22Rv1 (cell line): Measurements from ENCODE around the gene TMEM117.

Source experiments
- H3K27ac ChIP-seq: fragments of 450-650 bp; 2 replicates; pipeline ENCODE4 v1.5.1; 2017
- ZFX ChIP-seq: fragments of 450-650 bp; IDR thresholded peaks from 2 replicates; pipeline ENCODE4 v1.6.1; 2017; ENCODE audit warnings: antibody characterized with exemption, borderline replicate concordance
- TF ChIP-seq, protein P1 (sequence below): fragments of 450-650 bp; IDR thresholded peaks from 2 replicates; pipeline ENCODE4 v1.5.1; 2017; ENCODE audit warnings: mild to moderate bottlenecking

Gene TMEM117

DNA sequence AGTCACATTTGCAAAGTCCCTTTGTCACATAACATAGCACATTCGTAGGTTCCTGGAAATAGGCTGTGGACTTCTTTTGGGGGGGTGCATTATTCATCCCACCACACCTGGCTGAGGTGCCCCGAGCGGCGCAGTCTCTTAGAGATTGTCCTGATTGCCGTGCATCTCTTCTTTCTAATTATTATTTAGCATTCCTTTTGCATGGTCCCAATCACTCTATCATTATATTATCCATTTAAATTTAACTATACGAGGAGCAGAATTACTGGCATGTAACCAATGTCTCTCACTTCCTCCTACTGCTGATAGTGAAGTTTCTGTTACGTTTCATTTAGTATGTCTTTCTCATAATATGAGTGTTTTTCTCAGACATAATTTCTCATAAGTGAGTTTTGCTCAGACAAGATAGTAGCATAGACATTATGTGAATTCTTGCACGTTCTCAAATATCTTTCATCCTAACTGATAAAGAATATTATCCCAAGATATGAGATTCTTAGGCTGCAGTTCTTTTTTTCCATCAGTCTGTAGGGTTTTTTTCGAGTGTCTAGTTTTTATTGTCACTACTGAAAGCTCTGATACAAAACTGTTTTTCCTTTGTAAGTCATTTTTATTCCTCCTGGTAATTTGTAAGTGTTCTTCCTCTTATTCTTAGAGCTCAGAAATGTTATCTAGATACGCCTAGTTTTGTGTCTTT, 595.9 kb downstream of the TMEM117 start:
- no peak overlapping the region for H3K27ac ChIP-seq
- no peak for TF ChIP-seq ZFX
- TF ChIP-seq, protein P1, sequence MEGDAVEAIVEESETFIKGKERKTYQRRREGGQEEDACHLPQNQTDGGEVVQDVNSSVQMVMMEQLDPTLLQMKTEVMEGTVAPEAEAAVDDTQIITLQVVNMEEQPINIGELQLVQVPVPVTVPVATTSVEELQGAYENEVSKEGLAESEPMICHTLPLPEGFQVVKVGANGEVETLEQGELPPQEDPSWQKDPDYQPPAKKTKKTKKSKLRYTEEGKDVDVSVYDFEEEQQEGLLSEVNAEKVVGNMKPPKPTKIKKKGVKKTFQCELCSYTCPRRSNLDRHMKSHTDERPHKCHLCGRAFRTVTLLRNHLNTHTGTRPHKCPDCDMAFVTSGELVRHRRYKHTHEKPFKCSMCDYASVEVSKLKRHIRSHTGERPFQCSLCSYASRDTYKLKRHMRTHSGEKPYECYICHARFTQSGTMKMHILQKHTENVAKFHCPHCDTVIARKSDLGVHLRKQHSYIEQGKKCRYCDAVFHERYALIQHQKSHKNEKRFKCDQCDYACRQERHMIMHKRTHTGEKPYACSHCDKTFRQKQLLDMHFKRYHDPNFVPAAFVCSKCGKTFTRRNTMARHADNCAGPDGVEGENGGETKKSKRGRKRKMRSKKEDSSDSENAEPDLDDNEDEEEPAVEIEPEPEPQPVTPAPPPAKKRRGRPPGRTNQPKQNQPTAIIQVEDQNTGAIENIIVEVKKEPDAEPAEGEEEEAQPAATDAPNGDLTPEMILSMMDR, result no peak

DNA sequence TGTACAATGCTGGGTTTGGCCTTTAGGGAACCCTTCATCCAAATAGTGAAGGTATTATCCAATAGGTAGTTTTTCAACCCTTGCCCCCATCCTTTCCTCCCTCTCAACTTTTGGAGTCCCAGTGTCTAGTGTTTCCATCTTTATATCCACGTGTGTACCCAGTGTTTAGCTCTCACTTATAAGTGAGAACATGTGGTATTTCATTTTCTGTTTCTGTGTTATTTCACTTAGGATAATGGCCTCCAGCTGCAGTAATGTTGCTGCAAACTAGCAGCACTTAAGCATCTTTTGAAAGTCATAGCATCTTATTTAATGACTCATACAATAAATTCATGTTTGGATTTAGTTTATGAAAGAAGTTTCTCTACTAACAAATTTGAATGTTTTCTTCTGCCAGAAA, 597.8 kb downstream of the TMEM117 start:
- no peak overlapping the region for H3K27ac ChIP-seq
- no peak for TF ChIP-seq ZFX

DNA sequence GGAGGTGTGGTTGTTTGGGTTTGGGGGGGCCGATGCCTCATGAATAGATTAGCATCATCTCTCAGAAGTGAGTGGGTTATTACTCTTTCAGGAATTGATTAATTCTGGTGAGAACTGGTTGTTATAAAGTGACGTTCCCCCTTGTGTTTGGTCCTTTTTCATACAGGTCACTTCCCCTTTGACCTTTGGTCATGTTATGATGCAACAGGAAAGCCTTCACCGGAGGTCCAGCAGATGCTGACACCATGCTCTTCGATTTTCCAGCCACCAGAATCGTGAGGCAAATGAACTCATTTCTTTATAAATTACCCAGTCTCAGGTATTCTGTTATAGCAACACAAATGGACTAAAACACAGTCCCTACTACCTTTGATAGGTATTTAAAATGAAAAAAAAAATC, 600.9 kb downstream of the TMEM117 start:
- TF ChIP-seq ZFX, result no peak
- TF ChIP-seq, protein P1, result no peak
- no peak overlapping the region for H3K27ac ChIP-seq
